D721Med (cell line): ENCODE data around the gene TTC39A.
A peak's percentile ranks its signal among the peaks of the same experiment; 100 is the strongest.

Experiments used
- DNase-seq: peaks from one replicate; pipeline ENCODE4 v3.0.0; 2011; ENCODE audit warnings: low spot score; ENCODE audit not compliant: insufficient read length
- FAIRE-seq: peaks from 2 replicates; lab custom pipeline; 2011; peaks lifted over from hg19 to GRCh38; lab: Jason Lieb, UNC
- TF ChIP-seq, protein P1 (sequence below): IDR thresholded peaks from 2 replicates; pipeline ENCODE4 v1.5.1; 2012; ENCODE audit warnings: mild to moderate bottlenecking, control low read depth; ENCODE audit not compliant: insufficient read depth; ENCODE audit errors: missing control alignments

The TTC39A gene

GRCh38 chr1:51282605-51283004 lies 47.8 kb downstream of the TTC39A start:
- no peak for FAIRE-seq
- TF ChIP-seq, protein P1, sequence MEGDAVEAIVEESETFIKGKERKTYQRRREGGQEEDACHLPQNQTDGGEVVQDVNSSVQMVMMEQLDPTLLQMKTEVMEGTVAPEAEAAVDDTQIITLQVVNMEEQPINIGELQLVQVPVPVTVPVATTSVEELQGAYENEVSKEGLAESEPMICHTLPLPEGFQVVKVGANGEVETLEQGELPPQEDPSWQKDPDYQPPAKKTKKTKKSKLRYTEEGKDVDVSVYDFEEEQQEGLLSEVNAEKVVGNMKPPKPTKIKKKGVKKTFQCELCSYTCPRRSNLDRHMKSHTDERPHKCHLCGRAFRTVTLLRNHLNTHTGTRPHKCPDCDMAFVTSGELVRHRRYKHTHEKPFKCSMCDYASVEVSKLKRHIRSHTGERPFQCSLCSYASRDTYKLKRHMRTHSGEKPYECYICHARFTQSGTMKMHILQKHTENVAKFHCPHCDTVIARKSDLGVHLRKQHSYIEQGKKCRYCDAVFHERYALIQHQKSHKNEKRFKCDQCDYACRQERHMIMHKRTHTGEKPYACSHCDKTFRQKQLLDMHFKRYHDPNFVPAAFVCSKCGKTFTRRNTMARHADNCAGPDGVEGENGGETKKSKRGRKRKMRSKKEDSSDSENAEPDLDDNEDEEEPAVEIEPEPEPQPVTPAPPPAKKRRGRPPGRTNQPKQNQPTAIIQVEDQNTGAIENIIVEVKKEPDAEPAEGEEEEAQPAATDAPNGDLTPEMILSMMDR: no peak

DNA sequence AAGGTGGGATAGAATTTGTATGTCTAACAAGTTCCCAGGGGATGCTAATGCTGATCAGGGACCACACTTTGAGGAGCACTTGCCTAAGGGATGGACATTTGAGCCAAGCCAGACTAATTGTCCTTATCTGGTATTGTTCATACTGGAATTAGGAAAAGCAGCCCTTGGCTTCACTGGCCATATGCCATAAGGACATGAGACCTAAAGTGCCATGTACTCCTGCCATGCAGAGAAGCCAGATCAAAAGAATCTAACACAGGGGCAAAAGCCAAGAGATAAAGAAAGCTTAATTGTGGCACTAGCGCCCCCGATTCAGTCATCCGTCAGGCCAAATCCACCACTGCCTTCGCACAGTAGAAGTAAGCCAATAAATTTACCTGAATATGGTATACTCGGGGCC lies 48.6 kb downstream of the TTC39A start:
- no peak for FAIRE-seq
- DNase-seq: no peak
- TF ChIP-seq, protein P1: no peak

More at GRCh38 chr1:51282605-51283004, 47.8 kb downstream of the TTC39A start:
- no peak for DNase-seq

GRCh38 chr1:51280321-51280978 lies 49.9 kb downstream of the TTC39A start:
- DNase-seq (no peak), FAIRE-seq (no peak)
- TF ChIP-seq, protein P1: no peak

- TF ChIP-seq, protein P1: no peak
- DNase-seq (no peak), FAIRE-seq (no peak)
These were observed 54.1 kb downstream of the TTC39A start for GRCh38 chr1:51276286-51276685.

DNA sequence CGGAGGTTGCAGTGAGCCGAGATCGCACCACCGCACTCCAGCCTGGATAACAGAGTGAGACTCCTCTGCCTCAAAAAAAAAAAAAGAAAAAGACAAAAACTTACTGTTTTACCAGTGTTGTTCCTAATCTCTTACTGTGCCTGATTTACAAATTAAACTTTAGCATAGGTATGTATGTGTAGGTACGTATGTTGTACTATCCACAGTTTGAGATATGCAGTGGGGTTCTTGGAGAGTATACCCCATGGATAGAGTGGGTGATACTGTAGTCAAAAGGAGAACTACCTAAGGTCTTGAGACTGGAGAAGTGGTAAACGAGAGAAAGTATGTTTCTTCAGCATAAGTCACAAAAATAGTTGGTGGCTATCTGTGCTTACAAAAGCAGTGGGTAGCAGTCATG lies 55.7 kb downstream of the TTC39A start:
- DNase-seq (no peak), FAIRE-seq (no peak)
- TF ChIP-seq, protein P1: no peak

GRCh38 chr1:51272916-51273315 lies 57.4 kb downstream of the TTC39A start:
- no peak for DNase-seq
- FAIRE-seq: no peak
- TF ChIP-seq, protein P1: no peak

GRCh38 chr1:51270751-51271150 lies 59.6 kb downstream of the TTC39A start:
- peak; percentile 29 for FAIRE-seq
- DNase-seq: no peak
- TF ChIP-seq, protein P1: no peak
